ENCODE data around the gene IL1F10.

DNA sequence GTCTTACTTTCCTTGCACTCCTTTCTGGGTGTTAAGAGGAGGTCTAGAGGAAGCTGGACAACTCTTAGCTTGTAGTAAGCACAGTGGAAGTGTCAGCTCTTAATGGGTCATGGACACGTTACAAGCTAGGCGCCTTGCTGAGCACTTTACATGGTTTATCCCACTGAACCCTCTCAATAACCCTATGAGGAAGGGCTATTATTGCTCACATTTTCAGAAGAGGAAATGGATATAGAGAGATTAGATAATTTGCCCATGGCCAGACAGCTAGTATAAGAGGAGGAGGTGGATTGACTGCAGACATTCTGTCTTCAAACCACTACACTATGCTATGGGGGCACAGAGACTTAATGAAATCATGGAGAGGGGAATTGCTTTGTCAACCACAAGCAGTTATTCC lies 51.3 kb downstream of the IL1F10 start:
- TF ChIP-seq, protein P1, sequence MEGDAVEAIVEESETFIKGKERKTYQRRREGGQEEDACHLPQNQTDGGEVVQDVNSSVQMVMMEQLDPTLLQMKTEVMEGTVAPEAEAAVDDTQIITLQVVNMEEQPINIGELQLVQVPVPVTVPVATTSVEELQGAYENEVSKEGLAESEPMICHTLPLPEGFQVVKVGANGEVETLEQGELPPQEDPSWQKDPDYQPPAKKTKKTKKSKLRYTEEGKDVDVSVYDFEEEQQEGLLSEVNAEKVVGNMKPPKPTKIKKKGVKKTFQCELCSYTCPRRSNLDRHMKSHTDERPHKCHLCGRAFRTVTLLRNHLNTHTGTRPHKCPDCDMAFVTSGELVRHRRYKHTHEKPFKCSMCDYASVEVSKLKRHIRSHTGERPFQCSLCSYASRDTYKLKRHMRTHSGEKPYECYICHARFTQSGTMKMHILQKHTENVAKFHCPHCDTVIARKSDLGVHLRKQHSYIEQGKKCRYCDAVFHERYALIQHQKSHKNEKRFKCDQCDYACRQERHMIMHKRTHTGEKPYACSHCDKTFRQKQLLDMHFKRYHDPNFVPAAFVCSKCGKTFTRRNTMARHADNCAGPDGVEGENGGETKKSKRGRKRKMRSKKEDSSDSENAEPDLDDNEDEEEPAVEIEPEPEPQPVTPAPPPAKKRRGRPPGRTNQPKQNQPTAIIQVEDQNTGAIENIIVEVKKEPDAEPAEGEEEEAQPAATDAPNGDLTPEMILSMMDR (IDR thresholded peaks at IDR 0.05; ENCODE audit: low read depth, low read length), result no peak
- TF ChIP-seq EZH2phosphoT487 (IDR thresholded peaks at IDR 0.05; ENCODE audit: low read depth), result no peak

Measured in OCI-LY3 (cell line).